Neural cell (in vitro differentiated cells): ENCODE results near the gene SOBP. TPM values are rescaled to one million over a fixed set of nuclear protein-coding genes. Genes with fewer than 3 reads are reported as not detected.

ENCODE experiments used
- H2AFZ ChIP-seq: fragments of 200-600, 300-800 bp; sonication (generic), shearing (Covaris generic); 2 replicates; pipeline ENCODE4 v1.6.0; 2014; ENCODE audit warnings: low read depth, mild to moderate bottlenecking, antibody characterized with exemption, low read length, moderate library complexity
- H3F3A ChIP-seq: fragments of 200-600 bp; shearing (Covaris generic); 2 replicates; pipeline ENCODE4 v1.6.1; 2016; ENCODE audit warnings: mild to moderate bottlenecking, moderate library complexity, mixed read lengths, antibody characterized with exemption, low read length; ENCODE audit not compliant: insufficient read depth, poor library complexity, severe bottlenecking
- H3K27ac ChIP-seq: fragments of 200-600, 300-800 bp; sonication (generic), shearing (Covaris generic); 2 replicates; pipeline ENCODE4 v1.5.1; 2014; ENCODE audit warnings: mild to moderate bottlenecking, low read length, moderate library complexity
- H3K27me3 ChIP-seq: fragments of 300-800, 200-600 bp; sonication (generic), shearing (Covaris generic); 2 replicates; pipeline ENCODE4 v1.6.0; 2014; ENCODE audit warnings: mild to moderate bottlenecking, low read depth, low read length, moderate library complexity; ENCODE audit not compliant: insufficient read depth
- H3K36me3 ChIP-seq: fragments of 300-800, 200-600 bp; sonication (generic), shearing (Covaris generic); 2 replicates; pipeline ENCODE4 v1.5.1; 2014; ENCODE audit warnings: mild to moderate bottlenecking, antibody characterized with exemption, low read length, moderate library complexity; ENCODE audit not compliant: insufficient read depth
- H3K4me2 ChIP-seq: fragments of 300-800, 200-600 bp; sonication (generic), shearing (Covaris generic); 2 replicates; pipeline ENCODE4 v1.6.0; 2014; ENCODE audit warnings: mild to moderate bottlenecking, low read length
- H3K4me3 ChIP-seq: fragments of 300-800, 200-600 bp; sonication (generic), shearing (Covaris generic); 2 replicates; pipeline ENCODE4 v1.5.1; 2014; ENCODE audit warnings: mild to moderate bottlenecking, low read length, moderate library complexity
- H3K79me2 ChIP-seq: fragments of 200-600 bp; shearing (Covaris generic); replicated peaks from 2 replicates; pipeline ENCODE4 v1.6.0; 2014; ENCODE audit warnings: mild to moderate bottlenecking, low read length, moderate library complexity; ENCODE audit not compliant: insufficient read depth
- H3K9ac ChIP-seq: fragments of 300-800, 200-600 bp; sonication (generic), shearing (Covaris generic); 2 replicates; pipeline ENCODE4 v1.6.1; 2016; ENCODE audit warnings: mild to moderate bottlenecking, low read length, mixed read lengths
- H3K9me2 ChIP-seq: fragments of 200-600 bp; shearing (Covaris generic); 2 replicates; pipeline ENCODE4 v1.6.1; 2016; ENCODE audit warnings: mild to moderate bottlenecking, low read length, mixed read lengths; ENCODE audit not compliant: insufficient read depth
- H3K9me3 ChIP-seq: fragments of 200-600, 300-800 bp; sonication (generic), shearing (Covaris generic); 2 replicates; pipeline ENCODE4 v1.6.1; 2016; ENCODE audit warnings: mild to moderate bottlenecking, mixed run types, low read length, moderate library complexity, mixed read lengths
- H4K20me1 ChIP-seq: fragments of 200-600 bp; shearing (Covaris generic); 2 replicates; pipeline ENCODE4 v1.6.1; 2016; ENCODE audit warnings: mild to moderate bottlenecking, mixed run types; ENCODE audit not compliant: insufficient read depth
- EP300 ChIP-seq: fragments of 450-650 bp; conservative IDR thresholded peaks from 2 replicates; pipeline ENCODE4 v1.6.1; 2014; ENCODE audit warnings: antibody characterized with exemption, mild to moderate bottlenecking, moderate library complexity; ENCODE audit not compliant: poor library complexity, severe bottlenecking
- EZH2 ChIP-seq: fragments of 200-600, 300-800 bp; shearing (Covaris generic), sonication (generic); IDR thresholded peaks from 2 replicates; pipeline ENCODE4 v1.6.1; 2014; ENCODE audit warnings: antibody characterized with exemption, low read length, borderline replicate concordance, mild to moderate bottlenecking; ENCODE audit not compliant: insufficient read depth, poor library complexity, severe bottlenecking
- MXI1 ChIP-seq: fragments of 450-650 bp; conservative IDR thresholded peaks from 2 replicates; pipeline ENCODE4 v1.6.1; 2014; ENCODE audit warnings: antibody characterized with exemption, mild to moderate bottlenecking; ENCODE audit not compliant: poor library complexity, severe bottlenecking
- POLR2AphosphoS5 ChIP-seq: IDR thresholded peaks from 2 replicates; pipeline ENCODE4 v1.6.1; 2012
- RAD21 ChIP-seq: fragments of 450-650 bp; conservative IDR thresholded peaks from 2 replicates; pipeline ENCODE4 v1.6.1; 2014; ENCODE audit warnings: antibody characterized with exemption, mild to moderate bottlenecking, moderate library complexity
- SMC3 ChIP-seq: fragments of 450-650 bp; conservative IDR thresholded peaks from 2 replicates; pipeline ENCODE4 v1.6.1; 2014; ENCODE audit warnings: antibody characterized with exemption, mild to moderate bottlenecking, moderate library complexity; ENCODE audit not compliant: poor library complexity
- TAF1 ChIP-seq: IDR thresholded peaks from 2 replicates; pipeline ENCODE4 v1.6.1; 2012; ENCODE audit warnings: low read depth
- polyA plus RNA-seq: library from polyadenylated mRNA; depleted of rRNA; stranded (reverse); fragments of >200 nt; gene quantifications from 2 replicates; pipeline ENCODE4 v1.2.3, GENCODE V29; 2014
- TF ChIP-seq, protein P1 (sequence below): fragments of 450-650 bp; IDR thresholded peaks from 2 replicates; pipeline ENCODE4 v1.5.1; 2014; ENCODE audit warnings: antibody characterized with exemption, mild to moderate bottlenecking, moderate library complexity; ENCODE audit not compliant: poor library complexity, severe bottlenecking
- TF ChIP-seq, protein P2 (sequence below): IDR thresholded peaks from 2 replicates; pipeline ENCODE4 v1.6.1; 2012; ENCODE audit warnings: borderline replicate concordance

SOBP gene
- polyA plus RNA-seq, 1 donor from 2014 or later: 16.4 TPM

DNA sequence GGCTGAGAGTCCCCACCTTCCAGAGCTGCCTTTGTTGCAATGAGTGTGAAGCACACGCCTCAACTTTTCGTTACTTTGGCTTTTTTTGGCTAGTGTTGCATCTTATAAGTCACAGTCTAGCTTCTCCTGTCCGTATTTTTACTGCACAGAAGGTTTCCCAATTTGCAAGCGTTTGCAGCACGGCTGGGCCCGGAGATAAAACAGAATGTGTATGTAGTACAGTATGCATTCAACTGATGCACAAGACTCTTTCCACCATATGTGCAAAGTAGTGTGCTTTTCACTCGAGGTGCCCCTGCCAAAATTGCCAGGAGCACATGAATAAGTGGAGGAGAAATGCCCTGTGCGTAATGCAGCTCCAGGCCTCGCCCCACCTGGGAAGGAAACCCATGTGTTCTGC is 79.6 kb downstream of the SOBP start:
- H3K36me3 ChIP-seq: peaks cover 4% of the 10 kb centered on the region
- no peaks in the 10 kb centered on the region for H3K9me2 ChIP-seq
- H3K9me3 ChIP-seq: no peaks in the 10 kb centered on the region
- no peak overlapping the region for H3K9ac ChIP-seq
- H3K4me2 ChIP-seq: no peak overlapping the region
- H3K27ac ChIP-seq: no peak overlapping the region
- no peak for TF ChIP-seq SMC3
- TF ChIP-seq TAF1: no peak
- TF ChIP-seq, protein P1, sequence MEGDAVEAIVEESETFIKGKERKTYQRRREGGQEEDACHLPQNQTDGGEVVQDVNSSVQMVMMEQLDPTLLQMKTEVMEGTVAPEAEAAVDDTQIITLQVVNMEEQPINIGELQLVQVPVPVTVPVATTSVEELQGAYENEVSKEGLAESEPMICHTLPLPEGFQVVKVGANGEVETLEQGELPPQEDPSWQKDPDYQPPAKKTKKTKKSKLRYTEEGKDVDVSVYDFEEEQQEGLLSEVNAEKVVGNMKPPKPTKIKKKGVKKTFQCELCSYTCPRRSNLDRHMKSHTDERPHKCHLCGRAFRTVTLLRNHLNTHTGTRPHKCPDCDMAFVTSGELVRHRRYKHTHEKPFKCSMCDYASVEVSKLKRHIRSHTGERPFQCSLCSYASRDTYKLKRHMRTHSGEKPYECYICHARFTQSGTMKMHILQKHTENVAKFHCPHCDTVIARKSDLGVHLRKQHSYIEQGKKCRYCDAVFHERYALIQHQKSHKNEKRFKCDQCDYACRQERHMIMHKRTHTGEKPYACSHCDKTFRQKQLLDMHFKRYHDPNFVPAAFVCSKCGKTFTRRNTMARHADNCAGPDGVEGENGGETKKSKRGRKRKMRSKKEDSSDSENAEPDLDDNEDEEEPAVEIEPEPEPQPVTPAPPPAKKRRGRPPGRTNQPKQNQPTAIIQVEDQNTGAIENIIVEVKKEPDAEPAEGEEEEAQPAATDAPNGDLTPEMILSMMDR: no peak
- TF ChIP-seq RAD21: no peak
- no peak for TF ChIP-seq MXI1
- TF ChIP-seq EP300: no peak
- no peak for TF ChIP-seq POLR2AphosphoS5
- TF ChIP-seq, protein P2, sequence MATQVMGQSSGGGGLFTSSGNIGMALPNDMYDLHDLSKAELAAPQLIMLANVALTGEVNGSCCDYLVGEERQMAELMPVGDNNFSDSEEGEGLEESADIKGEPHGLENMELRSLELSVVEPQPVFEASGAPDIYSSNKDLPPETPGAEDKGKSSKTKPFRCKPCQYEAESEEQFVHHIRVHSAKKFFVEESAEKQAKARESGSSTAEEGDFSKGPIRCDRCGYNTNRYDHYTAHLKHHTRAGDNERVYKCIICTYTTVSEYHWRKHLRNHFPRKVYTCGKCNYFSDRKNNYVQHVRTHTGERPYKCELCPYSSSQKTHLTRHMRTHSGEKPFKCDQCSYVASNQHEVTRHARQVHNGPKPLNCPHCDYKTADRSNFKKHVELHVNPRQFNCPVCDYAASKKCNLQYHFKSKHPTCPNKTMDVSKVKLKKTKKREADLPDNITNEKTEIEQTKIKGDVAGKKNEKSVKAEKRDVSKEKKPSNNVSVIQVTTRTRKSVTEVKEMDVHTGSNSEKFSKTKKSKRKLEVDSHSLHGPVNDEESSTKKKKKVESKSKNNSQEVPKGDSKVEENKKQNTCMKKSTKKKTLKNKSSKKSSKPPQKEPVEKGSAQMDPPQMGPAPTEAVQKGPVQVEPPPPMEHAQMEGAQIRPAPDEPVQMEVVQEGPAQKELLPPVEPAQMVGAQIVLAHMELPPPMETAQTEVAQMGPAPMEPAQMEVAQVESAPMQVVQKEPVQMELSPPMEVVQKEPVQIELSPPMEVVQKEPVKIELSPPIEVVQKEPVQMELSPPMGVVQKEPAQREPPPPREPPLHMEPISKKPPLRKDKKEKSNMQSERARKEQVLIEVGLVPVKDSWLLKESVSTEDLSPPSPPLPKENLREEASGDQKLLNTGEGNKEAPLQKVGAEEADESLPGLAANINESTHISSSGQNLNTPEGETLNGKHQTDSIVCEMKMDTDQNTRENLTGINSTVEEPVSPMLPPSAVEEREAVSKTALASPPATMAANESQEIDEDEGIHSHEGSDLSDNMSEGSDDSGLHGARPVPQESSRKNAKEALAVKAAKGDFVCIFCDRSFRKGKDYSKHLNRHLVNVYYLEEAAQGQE: no peak
- no peak for TF ChIP-seq EZH2
- no peaks in the 10 kb centered on the region for H3K27me3 ChIP-seq
- peaks cover 3% of the 10 kb centered on the region for H3F3A ChIP-seq
- H2AFZ ChIP-seq: no peak overlapping the region
- H4K20me1 ChIP-seq: no peaks in the 10 kb centered on the region
- H3K79me2 ChIP-seq: peaks cover 2% of the 10 kb centered on the region
- H3K4me3 ChIP-seq: no peak overlapping the region

DNA sequence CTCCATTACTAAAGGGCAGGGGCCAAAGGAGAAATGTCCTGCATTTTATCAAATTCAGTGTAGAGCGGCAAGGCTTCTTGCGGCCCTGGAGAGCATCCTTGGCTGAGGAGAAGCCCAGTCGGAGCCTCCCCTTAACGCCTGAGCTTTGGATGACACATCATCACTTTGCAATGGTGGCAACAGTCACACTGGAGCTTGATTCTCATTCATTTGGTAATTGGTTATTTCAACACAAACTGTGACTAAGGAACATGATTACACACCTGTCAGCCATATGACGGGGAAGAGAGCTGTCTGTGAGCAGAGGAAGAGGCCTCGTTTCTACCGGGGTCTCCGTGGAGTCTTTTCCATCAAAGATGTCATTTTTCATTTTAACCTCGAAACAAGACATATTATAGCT is 81.4 kb downstream of the SOBP start:
- peak overlapping the region; percentile 60 for H3K4me2 ChIP-seq
- H3K4me3 ChIP-seq: peak overlapping the region; percentile 30
- no peak overlapping the region for H2AFZ ChIP-seq
- H3K79me2 ChIP-seq: peaks cover 4% of the 10 kb centered on the region
- no peaks in the 10 kb centered on the region for H4K20me1 ChIP-seq
- H3F3A ChIP-seq: peaks cover 3% of the 10 kb centered on the region
- H3K27me3 ChIP-seq: no peaks in the 10 kb centered on the region
- peaks cover 10% of the 10 kb centered on the region for H3K36me3 ChIP-seq
- H3K9me3 ChIP-seq: no peaks in the 10 kb centered on the region
- no peak overlapping the region for H3K9ac ChIP-seq
- no peaks in the 10 kb centered on the region for H3K9me2 ChIP-seq
- TF ChIP-seq, protein P2: no peak
- TF ChIP-seq POLR2AphosphoS5: peak; percentile 98
- TF ChIP-seq EP300: peak; percentile 96
- TF ChIP-seq RAD21: peak; percentile 24
- peak overlapping the region; percentile 55 for H3K27ac ChIP-seq
